Thyroid gland (tissue), 4 donors: ENCODE measurements around the gene IL25.

Experiments used
- POLR2A ChIP-seq, 2 donors: fragments of 450-650 bp; IDR thresholded peaks; one replicate each; pipeline ENCODE4 v1.6.1; 2017; ENCODE audit warnings: antibody characterized with exemption in 2 of 2, mild to moderate bottlenecking in 2 of 2, moderate library complexity in 1 of 2
- TF ChIP-seq, protein P1 (sequence below), 6 experiments: fragments of 200-600 bp in 3 of 6; fragments of 450-650 bp in 3 of 6; sonication (generic) in 3 of 6; IDR thresholded peaks; one replicate each; pipeline ENCODE4 v1.5.1; 2016 to 2019; ENCODE audit warnings: antibody characterized with exemption in 6 of 6, mild to moderate bottlenecking in 2 of 6, inconsistent platforms in 1 of 6, moderate library complexity in 1 of 6

DNA sequence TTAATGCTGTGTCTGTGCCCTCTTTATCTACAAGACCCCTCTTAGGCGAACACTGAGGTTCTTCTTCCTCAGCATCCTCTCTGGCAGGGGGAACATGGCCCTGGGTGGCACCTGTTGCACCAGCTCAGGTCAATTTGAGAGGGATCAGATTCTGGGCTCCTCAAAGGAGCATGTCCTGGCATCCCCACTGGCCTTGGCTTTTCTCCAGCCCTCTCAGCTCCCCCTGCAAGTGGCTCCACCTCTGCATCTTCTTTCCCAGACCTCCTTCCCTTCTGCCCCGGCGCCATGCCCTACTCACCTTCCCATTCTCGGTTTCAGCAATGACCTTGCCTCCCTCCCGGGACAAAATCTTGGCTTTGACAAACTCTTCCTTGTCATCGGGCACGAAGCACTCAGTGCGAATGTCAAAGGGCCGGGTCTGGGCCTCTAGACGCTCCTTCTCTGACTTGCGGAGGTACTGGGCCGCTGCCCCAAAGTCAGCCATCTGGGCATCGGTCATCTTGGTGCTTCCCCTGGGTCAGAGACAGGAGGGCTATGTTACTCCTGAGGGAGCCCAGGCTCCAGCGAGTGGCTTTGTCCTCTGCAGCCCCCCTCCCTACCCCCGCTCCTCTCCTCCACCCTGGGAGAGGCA lies 34.2 kb downstream of the IL25 start:
- TF ChIP-seq, protein P1, sequence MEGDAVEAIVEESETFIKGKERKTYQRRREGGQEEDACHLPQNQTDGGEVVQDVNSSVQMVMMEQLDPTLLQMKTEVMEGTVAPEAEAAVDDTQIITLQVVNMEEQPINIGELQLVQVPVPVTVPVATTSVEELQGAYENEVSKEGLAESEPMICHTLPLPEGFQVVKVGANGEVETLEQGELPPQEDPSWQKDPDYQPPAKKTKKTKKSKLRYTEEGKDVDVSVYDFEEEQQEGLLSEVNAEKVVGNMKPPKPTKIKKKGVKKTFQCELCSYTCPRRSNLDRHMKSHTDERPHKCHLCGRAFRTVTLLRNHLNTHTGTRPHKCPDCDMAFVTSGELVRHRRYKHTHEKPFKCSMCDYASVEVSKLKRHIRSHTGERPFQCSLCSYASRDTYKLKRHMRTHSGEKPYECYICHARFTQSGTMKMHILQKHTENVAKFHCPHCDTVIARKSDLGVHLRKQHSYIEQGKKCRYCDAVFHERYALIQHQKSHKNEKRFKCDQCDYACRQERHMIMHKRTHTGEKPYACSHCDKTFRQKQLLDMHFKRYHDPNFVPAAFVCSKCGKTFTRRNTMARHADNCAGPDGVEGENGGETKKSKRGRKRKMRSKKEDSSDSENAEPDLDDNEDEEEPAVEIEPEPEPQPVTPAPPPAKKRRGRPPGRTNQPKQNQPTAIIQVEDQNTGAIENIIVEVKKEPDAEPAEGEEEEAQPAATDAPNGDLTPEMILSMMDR (IDR thresholded peaks at IDR 0.05): no peak
- no peak for TF ChIP-seq POLR2A (IDR thresholded peaks at IDR 0.05)
